ENCODE data around the gene HPD.
"Not testable (repeated sequence)": the region's sequence is repeated elsewhere in the genome, so short reads cannot be mapped to it uniquely, and the experiment has no call there.

The HPD gene

GRCh38 chr12:121872546-121873215 is 14.0 kb upstream of the HPD start:
- no peak overlapping the region for H3K27ac ChIP-seq
- no peak overlapping the region for H3K4me3 ChIP-seq (ENCODE audit: low read depth, low read length)
- TF ChIP-seq CTCF (IDR thresholded peaks at IDR 0.05; ENCODE audit: low read depth, low read length): no peak
- H3K27me3 ChIP-seq (ENCODE audit: insufficient read depth, low read depth, severe bottlenecking): no peaks in the 10 kb centered on the region
- no peaks in the 10 kb centered on the region for H3K36me3 ChIP-seq
- no peaks in the 10 kb centered on the region for H3K9me3 ChIP-seq (ENCODE audit: severe bottlenecking)
- DNase-seq: peak; percentile 53

GRCh38 chr12:121871467-121871866 is 12.8 kb upstream of the HPD start:
- H3K27me3 ChIP-seq (ENCODE audit: insufficient read depth, low read depth, severe bottlenecking): no peaks in the 10 kb centered on the region
- no peak for DNase-seq
- no peak overlapping the region for H3K4me3 ChIP-seq (ENCODE audit: low read depth, low read length)
- H3K9me3 ChIP-seq (ENCODE audit: severe bottlenecking): no peaks in the 10 kb centered on the region
- no peaks in the 10 kb centered on the region for H3K36me3 ChIP-seq
- H3K27ac ChIP-seq: no peak overlapping the region
- no peak for TF ChIP-seq CTCF (IDR thresholded peaks at IDR 0.05; ENCODE audit: low read depth, low read length)

- H3K27me3 ChIP-seq (ENCODE audit: insufficient read depth, low read depth, severe bottlenecking); H3K4me3 ChIP-seq (ENCODE audit: low read depth, low read length); DNase-seq; H3K27ac ChIP-seq; H3K36me3 ChIP-seq; H3K9me3 ChIP-seq (ENCODE audit: severe bottlenecking): not testable (repeated sequence)
Measured at GRCh38 chr12:121869229-121869628, 10.6 kb upstream of the HPD start.

- H3K27ac ChIP-seq: no peak overlapping the region
- H3K9me3 ChIP-seq (ENCODE audit: severe bottlenecking): no peaks in the 10 kb centered on the region
- no peak for DNase-seq
- no peak overlapping the region for H3K4me3 ChIP-seq (ENCODE audit: low read depth, low read length)
- no peak for TF ChIP-seq CTCF (IDR thresholded peaks at IDR 0.05; ENCODE audit: low read depth, low read length)
- no peaks in the 10 kb centered on the region for H3K36me3 ChIP-seq
- no peaks in the 10 kb centered on the region for H3K27me3 ChIP-seq (ENCODE audit: insufficient read depth, low read depth, severe bottlenecking)
Measured at GRCh38 chr12:121866331-121866730, 7.7 kb upstream of the HPD start.

GRCh38 chr12:121861636-121862254 is 3.1 kb upstream of the HPD start:
- Histone ChIP-seq H3K27ac (peak overlapping the region; percentile 65), H3K27me3 (ENCODE audit: insufficient read depth, low read depth, severe bottlenecking) (no peaks in the 10 kb centered on the region), H3K9me3 (ENCODE audit: severe bottlenecking) (no peaks in the 10 kb centered on the region), H3K4me3 (ENCODE audit: low read depth, low read length) (peak overlapping the region; percentile 24), H3K36me3 (no peaks in the 10 kb centered on the region)
- TF ChIP-seq CTCF (IDR thresholded peaks at IDR 0.05; ENCODE audit: low read depth, low read length): no peak
- DNase-seq: peak; percentile 37

- H3K9me3 ChIP-seq (ENCODE audit: severe bottlenecking); DNase-seq; H3K36me3 ChIP-seq; H3K27me3 ChIP-seq (ENCODE audit: insufficient read depth, low read depth, severe bottlenecking); H3K4me3 ChIP-seq (ENCODE audit: low read depth, low read length): not testable (repeated sequence)
- 0 out of 2 replicates have a peak overlapping the region, but pooled peaks have one; percentile 5 for H3K27ac ChIP-seq
Measured at GRCh38 chr12:121860699-121861098, 2.0 kb upstream of the HPD start.

GRCh38 chr12:121860257-121860656 is 1.6 kb upstream of the HPD start:
- Histone ChIP-seq H3K4me3 (ENCODE audit: low read depth, low read length) (no peak overlapping the region), H3K36me3 (no peaks in the 10 kb centered on the region), H3K27ac (no peak overlapping the region), H3K27me3 (ENCODE audit: insufficient read depth, low read depth, severe bottlenecking) (no peaks in the 10 kb centered on the region), H3K9me3 (ENCODE audit: severe bottlenecking) (no peaks in the 10 kb centered on the region)
- no peak for TF ChIP-seq CTCF (IDR thresholded peaks at IDR 0.05; ENCODE audit: low read depth, low read length)
- DNase-seq: no peak

All from WERI-Rb-1 (cell line).